GM19463 (cell line): Measurements from ENCODE around the gene DNMBP.
A peak's percentile ranks its signal among the peaks of the same experiment; 100 is the strongest.
"Not testable (repeated sequence)": the region's sequence is repeated elsewhere in the genome, so short reads cannot be mapped to it uniquely, and the experiment has no call there.

Source experiments
- ATAC-seq: cut with Tn5 transposase; IDR thresholded peaks from one replicate; pipeline ENCODE4 v1.9.1; 2021; ENCODE audit warnings: mild to moderate bottlenecking, moderate library complexity; ENCODE audit not compliant: unreplicated experiment

The DNMBP gene

GRCh38 chr10:99870123-99870730 lies 139.5 kb downstream of the DNMBP start:
- ATAC-seq: no peak

- no peak for ATAC-seq
These were observed 140.1 kb downstream of the DNMBP start for GRCh38 chr10:99869581-99870122.

GRCh38 chr10:99867250-99867649 lies 142.5 kb downstream of the DNMBP start:
- not testable (repeated sequence) for ATAC-seq

DNA sequence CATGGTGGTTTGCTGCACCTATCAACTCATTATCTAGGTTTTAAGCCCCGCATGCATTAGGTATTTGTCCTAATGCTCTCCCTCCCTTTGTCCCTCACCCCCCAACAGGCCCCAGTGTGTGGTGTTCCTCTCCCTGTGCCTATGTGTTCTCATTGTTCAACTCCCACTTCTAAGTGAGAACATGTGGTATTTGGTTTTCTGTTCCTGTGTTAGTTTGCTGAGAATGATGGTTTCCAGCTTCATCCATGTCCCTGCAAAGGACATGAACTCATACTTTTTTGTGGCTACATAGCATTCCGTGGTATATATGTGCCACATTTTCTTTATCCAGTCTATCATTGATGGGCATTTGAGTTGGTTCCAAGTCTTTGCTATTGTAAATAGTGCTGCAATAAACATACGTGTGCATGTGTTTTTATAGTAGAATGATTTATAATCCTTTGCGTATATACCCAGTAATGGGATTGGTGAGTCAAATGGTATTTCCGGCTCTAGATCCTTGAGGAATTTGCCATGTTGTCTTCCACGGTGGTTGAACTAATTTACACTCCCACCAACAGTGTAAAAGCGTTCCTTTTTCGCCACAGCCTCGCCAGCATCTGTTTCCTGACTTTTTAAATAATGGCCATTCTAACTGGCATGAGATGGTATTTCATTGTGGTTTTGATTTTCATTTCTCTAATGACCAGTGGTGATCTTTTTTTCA lies 146.1 kb downstream of the DNMBP start:
- not testable (repeated sequence) for ATAC-seq

DNA sequence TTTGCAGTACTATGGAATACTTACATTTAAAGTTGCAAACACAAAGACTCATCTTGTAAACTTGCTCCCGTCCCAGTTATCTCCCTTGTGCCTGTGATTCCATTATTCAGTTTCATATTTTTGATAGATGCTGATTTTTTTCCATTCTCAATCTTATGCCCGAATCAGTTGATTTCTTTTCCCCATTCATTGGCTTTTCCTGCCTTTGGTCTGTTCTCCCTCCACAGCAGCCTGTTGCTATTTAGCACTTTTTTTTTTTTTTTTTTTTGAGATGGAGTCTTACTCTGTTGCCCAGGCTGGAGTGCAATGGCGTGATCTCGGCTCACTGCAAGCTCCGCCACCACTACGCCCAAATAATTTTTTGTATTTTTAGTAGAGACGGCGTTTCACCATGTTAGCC lies 149.3 kb downstream of the DNMBP start:
- no peak for ATAC-seq

GRCh38 chr10:99859585-99859984 lies 150.2 kb downstream of the DNMBP start:
- ATAC-seq: no peak

GRCh38 chr10:99858849-99859248 lies 150.9 kb downstream of the DNMBP start:
- no peak for ATAC-seq

- no peak for ATAC-seq
These were observed 154.2 kb downstream of the DNMBP start for GRCh38 chr10:99855479-99856071.

DNA sequence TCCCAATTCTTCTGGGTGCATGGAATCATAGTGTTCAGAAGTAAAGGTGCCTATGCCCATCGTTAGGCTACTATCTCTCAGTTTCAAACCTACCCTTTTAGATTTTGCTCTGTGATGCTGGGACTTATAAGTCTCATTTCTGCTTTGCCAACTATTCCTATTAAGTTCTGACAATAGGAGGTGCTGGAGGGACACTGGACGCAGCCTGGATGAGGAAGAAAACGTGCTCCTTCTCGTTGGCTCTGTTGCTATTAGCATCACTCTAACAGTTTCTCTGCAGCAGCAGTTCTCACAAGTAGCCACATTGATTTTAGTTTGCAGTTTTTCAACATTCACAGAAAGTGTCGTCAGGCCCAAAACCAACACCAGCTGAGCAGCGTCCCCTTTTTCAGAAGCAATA lies 154.9 kb downstream of the DNMBP start:
- ATAC-seq: no peak

DNA sequence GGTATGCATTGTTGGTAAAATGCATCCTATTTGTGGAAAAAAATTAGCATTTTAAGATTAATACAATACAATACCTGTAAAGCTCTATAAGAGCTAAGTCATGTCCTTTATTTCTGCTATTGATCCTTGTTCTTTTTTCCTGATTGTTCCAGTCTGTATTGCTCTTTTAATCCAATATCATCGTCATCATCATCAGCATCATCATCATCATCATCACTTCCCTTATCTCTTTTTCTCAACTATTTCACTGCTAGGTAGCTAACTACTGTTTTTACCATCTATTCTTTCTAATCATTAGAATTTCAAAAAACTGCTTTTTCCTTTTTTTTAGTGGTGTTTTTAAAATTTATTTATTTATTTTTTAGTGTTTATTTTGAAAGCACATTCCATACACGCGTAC lies 156.1 kb downstream of the DNMBP start:
- ATAC-seq: no peak

DNA sequence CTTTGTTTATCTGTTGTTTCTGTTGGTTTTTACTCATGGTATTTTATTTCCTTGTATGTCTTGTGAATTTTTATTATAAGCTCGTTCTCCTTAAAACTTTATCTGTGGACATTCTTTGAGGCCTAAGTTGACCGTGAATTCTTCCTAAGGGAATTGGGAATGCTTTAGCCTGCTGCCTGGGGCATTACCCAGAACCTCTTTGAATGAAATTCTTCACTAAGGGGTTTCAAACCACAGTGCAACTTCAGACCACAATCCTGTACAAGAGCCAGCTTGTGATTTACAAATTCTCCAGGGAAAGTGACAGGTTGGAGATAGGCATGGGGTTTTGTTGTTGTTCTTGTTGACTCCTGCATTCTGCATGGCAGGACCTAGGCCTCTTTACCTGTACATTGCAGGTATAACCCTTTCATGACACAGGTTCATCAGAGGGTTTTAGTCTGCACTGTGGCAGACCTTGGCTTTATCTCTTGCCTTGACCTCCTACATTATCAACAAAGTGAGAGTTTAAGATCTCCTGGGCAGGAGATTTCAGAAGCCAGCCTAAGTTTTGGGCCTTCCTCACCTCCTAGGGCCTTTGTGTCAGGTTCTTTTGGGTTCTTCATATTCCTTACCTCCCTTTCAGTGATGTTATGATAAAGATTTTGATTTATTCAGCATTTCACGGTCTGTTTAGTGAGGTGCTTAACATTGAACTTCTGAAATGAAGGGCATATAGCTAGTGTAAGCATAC lies 157.1 kb downstream of the DNMBP start:
- no peak for ATAC-seq

DNA sequence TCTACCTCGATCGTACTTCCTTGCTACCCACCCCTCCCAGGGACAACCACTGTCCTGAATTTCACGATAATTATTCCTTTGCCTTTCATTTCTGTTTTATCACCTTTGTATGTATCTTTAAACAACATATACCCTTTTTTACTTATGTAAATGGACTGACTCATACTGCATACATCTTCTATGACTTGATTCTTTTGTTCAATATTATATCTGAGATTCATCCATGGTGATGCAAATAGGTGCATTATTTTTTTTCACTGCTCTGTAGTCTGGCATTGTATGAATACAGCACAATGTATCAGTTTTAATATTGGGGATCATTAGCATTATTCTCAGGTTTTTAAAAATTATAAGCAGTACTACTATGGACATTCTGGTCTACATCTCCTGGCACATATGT lies 157.9 kb downstream of the DNMBP start:
- ATAC-seq: no peak

DNA sequence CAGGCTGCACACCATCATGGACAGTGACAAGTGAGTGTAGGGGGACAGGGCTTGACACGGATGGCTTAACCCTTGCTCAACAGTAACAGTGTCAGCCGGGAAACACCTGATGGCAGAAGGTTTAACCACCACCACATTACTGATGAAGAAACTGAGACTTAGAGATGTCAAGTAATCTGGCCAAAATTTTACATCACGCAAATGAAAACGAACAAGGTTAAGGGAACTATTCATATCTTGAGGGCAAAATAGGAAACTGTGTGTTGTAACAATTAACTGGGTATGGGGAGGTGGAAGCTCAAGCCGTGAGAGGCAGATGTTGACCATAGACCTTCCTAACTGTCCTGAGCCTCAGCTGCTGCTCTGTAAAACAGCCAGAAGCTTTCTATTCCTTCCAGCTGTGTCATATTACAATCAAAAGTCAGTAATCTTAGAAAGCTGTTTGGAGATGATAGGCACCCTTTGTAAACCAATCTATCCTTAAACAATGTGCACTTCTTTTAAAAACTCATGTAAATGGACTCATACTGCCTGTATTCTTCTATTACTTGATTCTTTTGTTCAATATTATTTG lies 158.9 kb downstream of the DNMBP start:
- no peak for ATAC-seq

DNA sequence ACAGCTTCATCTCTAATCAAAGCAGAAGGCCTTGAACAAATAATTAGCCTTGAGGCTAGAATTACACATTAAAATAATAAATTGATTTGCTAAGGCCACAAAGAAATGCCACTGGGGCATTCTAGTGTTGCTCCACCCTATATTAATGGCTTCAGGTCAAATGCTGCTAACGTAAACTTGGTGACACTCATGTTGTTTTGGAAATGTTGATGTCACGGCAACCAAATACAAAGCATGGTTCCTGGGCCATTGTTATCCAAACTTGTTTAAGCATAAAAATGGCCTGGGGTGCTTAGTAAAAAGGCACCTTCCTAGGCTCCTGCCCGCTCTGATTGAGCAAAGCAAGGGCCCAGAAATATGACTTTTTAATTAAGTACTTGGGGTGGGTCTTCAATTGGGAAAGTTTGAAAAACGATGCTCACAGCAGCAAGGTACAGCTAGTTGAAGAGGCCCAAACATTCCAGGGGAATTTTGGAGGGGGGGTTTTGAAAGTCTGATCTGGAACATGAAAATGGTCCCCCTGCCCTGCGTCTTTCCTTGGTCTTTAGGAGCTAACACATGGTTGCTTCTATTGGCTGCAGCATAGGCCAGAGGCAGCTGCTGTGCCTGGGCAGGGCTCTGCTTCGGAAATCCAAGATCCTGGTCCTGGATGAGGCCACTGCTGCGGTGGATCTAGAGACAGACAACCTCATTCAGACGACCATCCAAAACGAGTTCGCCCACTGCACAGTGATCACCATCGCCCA lies 159.6 kb downstream of the DNMBP start:
- ATAC-seq: no peak

- no peak for ATAC-seq
These were observed 160.2 kb downstream of the DNMBP start for GRCh38 chr10:99849536-99849935.

DNA sequence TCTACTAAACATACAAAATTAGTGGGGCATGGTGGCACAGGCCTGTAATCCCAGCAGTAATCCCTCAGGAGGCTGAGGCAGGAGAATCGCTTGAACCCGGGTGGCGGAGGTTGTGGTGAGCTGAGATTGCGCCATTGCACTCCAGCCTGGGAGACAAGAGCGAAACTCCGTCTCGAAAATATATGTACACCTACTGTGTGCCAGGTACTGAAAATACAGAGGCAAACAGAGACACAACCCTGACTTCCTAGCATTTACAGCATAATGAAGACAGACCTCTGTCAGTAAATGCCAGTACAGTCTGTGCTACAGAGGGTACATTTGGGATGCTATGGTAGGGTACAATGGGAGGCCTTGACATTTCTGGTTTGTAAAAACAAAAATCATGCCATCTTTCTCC lies 160.7 kb downstream of the DNMBP start:
- ATAC-seq: no peak

GRCh38 chr10:99845837-99846382 lies 163.8 kb downstream of the DNMBP start:
- peak; percentile 81 for ATAC-seq

- ATAC-seq: no peak
These were observed 165.3 kb downstream of the DNMBP start for GRCh38 chr10:99844433-99844955.

DNA sequence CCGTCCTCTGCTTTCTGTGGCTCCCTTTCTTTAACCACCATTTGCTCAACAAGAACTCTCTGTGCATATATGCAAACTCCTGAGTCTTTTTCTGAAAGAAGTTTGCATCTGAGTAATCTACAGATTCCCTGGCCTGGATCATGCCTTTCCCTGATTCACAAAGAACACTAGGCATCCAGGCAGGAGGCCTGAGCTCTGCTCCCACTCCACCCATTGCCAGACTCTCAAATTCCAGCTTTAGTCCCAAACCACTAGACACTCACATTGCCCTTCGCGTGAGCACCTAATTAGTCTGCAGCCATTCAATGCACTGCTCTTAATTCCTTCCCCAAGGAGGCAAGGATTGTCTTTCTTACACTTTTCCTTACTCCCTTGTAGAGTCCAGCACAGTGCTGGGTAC lies 166.4 kb downstream of the DNMBP start:
- ATAC-seq: no peak

DNA sequence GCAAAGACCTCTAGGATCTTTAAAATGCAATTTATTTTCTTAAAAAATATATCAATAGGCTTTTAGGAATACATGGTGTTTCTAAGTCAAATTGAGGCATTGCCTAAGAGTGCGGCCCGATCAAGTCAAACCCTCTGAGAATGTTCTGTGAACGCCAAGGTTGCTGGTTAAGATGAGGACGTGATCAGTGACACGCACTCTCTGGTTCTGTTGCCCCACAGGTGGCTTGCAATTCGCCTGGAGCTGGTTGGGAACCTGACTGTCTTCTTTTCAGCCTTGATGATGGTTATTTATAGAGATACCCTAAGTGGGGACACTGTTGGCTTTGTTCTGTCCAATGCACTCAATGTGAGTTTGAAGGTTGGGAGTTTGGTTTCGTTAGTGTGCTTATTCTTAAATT lies 168.0 kb downstream of the DNMBP start:
- ATAC-seq: no peak
